ENCODE measurements around the gene SSC5D.

The SSC5D gene

GRCh38 chr19:55473225-55474012 lies 14.8 kb upstream of the SSC5D start:
- no peak for DNase-seq (ENCODE audit: low spot score)

DNA sequence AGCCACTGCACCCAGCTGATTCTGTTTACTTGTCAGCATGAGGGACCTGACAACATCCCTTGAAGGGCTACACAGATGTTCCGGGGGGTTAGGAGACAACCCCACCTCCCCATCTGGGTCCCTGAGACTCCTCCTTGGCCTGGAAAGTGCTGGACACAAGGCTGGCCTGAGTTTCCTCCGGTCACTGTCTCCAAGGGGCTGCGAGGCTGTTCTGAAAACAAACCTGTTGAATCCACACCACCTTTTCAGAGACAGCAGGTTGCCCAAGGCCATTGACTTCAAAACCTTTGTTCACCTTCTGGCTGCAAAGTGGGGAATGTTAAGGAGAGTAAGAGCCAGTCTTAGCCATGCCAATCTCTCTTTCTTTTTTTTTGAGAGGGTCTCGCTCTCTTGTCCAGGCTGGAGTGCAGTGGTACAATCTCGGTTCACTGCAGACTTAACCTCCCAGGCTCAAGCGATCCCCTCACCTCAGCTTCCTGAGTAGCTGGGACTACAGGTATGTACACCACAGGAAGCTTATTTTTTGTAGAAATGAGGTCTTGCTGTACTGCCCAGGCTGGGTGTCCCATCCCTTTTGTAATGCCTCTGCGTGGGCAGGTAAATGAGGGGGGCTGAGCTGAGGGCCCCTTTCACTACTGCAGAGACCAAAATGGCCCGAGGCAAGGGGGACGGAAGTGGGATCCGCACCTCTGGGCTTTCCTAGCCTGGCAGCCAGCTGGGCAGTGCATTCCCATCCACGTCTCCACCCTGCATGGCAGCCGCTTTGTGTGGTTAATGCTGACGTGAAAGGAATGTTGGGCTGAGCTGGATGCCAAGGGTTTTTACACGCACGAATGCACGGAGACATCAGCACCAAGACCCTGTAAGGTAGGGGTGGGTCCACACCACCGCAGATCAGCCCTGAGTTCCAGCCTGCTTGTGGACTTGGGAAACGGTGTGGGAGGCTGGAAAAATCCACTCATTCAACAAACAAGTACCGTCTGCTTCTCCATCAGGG lies 13.7 kb upstream of the SSC5D start:
- no peak for DNase-seq (ENCODE audit: low spot score)

DNA sequence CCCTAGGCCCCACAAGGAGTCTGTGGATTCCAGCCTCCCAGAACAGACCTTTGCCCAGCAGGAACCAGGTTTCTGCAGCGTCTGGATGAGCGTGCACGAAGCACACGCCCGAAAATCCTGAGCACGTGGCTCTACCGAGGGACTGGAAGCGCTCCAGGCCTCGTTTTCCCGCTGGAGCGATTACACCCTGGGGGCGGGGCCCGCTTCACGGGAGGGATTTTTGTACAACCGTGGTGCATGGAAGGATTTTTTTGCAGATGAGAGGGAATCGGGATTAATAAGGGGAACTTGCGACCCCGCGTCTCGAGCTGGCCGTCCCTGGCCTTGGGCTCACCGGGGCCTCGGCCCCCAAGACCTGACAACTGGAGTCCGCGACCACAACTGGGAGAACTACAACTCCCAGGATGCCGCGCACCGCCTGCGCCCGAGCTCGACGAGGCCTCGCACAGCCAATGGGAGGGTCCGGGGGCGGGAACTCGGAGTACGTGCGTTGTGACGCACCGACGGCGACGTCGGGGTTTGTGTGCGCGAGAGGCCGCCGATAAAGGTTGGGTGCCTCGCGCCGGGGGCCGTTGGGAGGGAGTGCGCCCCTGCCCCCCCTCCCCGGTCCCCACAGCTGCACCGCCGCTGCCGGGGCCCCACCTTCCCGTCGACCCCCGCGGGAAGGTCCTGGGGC lies 12.0 kb upstream of the SSC5D start, which contains the start of gene ZNF628:
Gene ZNF628, plus strand, starts transcription at position 518 of the 676 bp plus-strand sequence. CDS start 3,294 bp downstream, outside the sequence.
- peak; percentile 98 for DNase-seq (ENCODE audit: low spot score)

GRCh38 chr19:55477905-55478304 lies 10.3 kb upstream of the SSC5D start:
- DNase-seq (ENCODE audit: low spot score) = no peak

DNA sequence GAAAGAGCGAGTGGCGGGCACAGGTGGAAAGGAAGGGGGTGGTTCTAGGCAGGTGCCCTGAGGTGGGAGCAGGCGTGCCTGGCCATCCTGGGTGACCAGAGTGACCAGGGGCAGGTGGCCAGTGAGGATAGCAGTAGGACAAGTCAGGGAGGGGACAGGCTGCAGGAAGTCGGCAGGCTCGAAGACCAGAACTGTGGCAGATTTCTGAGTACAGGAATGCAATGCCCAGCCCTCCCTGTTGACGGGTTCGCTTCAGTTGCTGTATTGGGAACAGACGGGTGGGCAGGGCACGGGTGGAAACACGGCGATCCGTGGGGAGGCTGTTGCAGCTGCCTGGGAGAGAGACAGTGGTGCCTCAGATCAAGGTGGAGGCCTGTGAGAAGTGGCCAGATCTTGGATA lies 9.9 kb upstream of the SSC5D start:
- no peak for DNase-seq (ENCODE audit: low spot score)

GRCh38 chr19:55479045-55479444 lies 9.2 kb upstream of the SSC5D start:
- DNase-seq (ENCODE audit: low spot score) = no peak

GRCh38 chr19:55479451-55480230 lies 8.6 kb upstream of the SSC5D start:
- DNase-seq (ENCODE audit: low spot score) = no peak

GRCh38 chr19:55481148-55481793 lies 7.0 kb upstream of the SSC5D start:
- no peak for DNase-seq (ENCODE audit: low spot score)

DNA sequence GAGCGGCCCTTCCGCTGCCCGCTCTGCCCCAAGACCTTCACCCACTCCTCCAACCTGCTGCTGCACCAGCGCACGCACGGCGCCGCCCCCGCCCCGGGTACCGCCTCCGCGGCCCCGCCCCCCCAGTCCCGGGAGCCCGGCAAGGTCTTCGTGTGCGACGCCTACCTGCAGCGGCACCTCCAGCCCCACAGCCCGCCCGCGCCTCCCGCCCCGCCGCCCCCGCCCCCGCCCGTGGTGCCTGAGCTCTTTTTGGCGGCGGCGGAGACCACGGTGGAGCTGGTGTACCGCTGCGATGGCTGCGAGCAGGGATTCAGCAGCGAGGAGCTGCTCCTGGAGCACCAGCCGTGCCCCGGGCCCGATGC lies 6.5 kb upstream of the SSC5D start:
- no peak for DNase-seq (ENCODE audit: low spot score)

DNA sequence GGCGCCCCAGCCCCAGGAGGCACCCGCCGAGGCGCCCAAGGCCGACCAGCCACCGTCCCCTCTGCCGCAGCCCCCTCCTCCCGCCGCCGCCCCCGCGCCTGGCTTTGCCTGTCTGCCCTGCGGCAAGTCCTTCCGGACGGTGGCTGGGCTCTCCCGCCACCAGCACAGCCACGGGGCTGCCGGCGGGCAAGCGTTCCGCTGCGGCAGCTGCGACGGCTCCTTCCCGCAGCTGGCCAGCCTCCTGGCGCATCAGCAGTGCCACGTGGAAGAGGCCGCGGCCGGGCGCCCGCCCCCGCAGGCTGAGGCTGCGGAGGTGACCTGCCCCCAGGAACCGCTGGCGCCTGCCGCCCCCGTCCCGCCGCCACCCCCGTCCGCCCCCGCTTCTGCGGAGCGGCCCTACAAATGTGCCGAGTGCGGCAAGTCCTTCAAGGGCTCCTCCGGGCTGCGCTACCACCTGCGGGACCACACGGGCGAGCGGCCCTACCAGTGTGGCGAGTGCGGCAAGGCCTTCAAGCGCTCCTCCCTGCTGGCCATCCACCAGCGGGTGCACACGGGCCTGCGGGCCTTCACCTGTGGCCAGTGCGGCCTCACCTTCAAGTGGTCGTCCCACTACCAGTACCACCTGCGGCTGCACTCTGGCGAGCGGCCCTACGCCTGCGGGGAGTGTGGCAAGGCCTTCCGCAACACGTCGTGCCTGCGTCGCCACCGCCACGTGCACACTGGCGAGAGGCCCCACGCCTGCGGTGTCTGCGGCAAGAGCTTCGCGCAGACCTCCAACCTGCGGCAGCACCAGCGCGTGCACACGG lies 5.9 kb upstream of the SSC5D start:
- DNase-seq (ENCODE audit: low spot score) = no peak

GRCh38 chr19:55482967-55483705 lies 5.1 kb upstream of the SSC5D start:
- no peak for DNase-seq (ENCODE audit: low spot score)

DNA sequence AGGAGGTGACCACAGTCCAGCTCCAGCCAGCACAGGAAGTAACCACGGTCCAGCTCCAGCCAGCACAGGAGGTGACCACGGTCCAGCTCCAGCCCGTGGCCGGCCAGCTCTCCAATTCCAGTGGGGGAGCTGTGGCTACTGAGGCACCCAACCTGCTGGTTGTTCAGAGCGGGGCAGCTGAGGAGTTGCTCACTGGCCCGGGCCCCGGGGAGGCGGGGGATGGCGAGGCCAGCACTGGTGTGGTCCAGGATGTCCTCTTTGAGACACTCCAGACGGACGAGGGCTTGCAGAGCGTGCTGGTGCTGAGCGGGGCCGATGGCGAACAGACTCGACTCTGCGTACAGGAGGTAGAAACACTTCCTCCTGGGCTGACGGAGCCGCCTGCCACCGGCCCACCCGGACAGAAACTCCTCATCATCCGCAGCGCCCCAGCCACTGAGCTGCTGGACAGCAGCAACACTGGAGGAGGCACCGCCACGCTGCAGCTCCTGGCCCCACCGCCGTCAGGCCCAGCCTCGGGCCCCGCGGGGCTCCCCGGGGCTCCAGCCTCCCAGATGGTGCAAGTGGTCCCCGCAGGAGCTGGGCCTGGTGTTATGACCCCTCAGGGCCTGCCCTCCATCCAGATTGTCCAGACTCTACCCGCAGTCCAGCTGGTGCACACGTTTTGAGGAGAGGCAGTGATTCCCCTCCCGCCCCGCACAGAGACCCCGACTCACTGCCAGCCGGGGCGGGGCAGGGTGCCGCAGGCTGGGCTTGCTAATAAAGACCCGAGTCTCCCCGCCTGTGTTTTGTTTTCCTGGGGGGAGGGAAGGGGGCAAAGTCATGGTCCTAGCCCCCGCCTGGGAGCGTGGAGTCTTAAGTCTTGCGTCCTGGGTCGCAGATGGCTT lies 4.3 kb upstream of the SSC5D start:
- DNase-seq (ENCODE audit: low spot score) = no peak

DNA sequence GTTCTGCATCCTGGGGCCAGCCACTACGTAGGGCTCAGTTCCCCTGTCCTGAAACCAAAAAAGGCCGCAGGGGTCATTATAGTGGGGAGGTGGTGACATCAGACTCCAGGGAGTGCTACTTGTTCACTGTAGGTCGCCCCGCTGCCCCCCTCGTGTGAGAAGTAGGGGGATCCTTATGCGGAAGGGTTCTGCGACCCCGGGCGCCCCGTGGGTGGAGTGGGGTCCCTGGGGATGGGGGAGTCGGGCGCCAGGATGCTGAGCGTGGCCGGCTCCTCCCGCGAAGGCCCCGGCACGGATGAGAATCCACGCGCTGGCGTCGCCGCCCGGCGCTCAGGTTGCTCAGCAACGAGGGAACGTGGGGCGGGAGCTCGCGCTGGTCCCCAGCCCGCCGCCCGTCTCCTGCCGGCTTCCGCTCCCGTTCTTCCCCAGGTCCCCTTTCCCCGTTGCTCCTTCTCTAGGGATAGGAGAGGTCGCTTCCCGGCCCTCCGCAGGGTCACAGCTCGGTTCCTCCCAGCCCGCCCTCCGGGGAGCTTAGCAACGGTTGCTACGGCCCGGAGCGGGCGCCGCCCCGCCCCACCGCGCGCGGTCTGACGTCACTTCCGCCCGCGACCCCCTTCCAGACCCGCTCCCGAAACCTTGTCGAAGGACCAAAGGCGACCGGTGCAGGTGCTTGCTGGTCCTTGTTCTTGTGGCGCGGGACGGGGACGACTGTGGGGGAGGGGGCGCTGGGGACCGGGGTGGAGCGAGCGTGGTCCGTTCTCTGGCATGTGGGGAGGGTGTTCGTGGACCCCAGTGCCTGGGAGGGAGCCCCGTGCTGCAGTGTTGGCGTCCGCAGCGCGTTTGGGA lies 3.4 kb upstream of the SSC5D start, which contains the start of gene NAT14:
Gene NAT14, plus strand, starts transcription at position 596 of the 846 bp plus-strand sequence. CDS start 521 bp downstream, outside the sequence.
- peak; percentile 41 for DNase-seq (ENCODE audit: low spot score)

GRCh38 chr19:55485439-55486011 lies 2.7 kb upstream of the SSC5D start:
- DNase-seq (ENCODE audit: low spot score) = no peak

DNA sequence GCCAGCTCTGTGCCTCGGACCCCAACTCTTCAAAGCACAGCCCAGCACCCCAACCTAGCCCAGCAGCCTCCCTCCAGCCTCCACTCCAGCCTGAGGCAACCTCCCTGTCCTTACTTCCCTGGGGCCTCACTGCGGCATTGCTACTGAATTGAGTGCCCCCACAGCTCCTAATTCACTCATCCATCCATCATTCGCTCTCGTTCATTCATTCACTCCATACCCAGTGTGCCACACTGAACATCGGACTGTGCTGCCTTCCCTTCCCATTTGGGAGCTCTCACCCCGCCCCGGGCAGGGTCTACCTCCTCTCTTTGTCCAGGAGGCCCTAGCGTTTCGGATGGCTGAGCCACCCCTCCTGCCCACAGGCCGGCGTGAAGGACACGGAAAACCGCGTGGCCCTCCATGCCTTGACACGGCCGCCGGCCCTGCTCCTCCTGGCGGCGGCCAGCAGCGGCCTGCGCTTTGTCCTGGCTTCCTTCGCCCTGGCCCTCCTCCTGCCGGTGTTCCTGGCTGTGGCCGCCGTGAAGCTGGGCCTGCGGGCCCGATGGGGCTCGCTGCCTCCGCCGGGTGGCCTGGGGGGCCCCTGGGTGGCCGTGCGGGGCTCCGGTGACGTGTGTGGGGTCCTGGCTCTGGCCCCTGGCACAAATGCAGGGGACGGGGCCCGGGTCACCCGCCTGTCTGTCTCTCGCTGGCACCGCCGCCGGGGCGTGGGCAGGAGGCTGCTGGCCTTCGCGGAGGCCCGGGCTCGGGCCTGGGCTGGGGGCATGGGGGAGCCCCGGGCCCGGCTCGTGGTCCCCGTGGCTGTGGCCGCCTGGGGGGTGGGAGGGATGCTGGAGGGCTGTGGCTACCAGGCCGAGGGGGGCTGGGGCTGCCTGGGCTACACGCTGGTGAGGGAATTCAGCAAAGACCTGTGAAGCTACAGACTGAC lies 1.9 kb upstream of the SSC5D start:
- DNase-seq (ENCODE audit: low spot score) = no peak

Data from CD4-positive, alpha-beta T cell treated with Interleukin-15 for 4 hours (primary cell).